Measurements from ENCODE around the gene KLHL30.

GRCh38 chr2:238173692-238174091, 35.2 kb downstream of the KLHL30 start:
- TF ChIP-seq POLR2A (IDR thresholded peaks at IDR 0.05): no peak
- TF ChIP-seq, protein P1, sequence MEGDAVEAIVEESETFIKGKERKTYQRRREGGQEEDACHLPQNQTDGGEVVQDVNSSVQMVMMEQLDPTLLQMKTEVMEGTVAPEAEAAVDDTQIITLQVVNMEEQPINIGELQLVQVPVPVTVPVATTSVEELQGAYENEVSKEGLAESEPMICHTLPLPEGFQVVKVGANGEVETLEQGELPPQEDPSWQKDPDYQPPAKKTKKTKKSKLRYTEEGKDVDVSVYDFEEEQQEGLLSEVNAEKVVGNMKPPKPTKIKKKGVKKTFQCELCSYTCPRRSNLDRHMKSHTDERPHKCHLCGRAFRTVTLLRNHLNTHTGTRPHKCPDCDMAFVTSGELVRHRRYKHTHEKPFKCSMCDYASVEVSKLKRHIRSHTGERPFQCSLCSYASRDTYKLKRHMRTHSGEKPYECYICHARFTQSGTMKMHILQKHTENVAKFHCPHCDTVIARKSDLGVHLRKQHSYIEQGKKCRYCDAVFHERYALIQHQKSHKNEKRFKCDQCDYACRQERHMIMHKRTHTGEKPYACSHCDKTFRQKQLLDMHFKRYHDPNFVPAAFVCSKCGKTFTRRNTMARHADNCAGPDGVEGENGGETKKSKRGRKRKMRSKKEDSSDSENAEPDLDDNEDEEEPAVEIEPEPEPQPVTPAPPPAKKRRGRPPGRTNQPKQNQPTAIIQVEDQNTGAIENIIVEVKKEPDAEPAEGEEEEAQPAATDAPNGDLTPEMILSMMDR (IDR thresholded peaks at IDR 0.05): no peak

Data from heart left ventricle (tissue), 13 donors.